Tibial artery (tissue), 4 donors: ENCODE measurements around the gene THOP1.
"Not testable (repeated sequence)": the region's sequence is repeated elsewhere in the genome, so short reads cannot be mapped to it uniquely, and the experiment has no call there.

Experiments used
- DNase-seq, 2 donors: peaks; one replicate each; pipeline ENCODE4 v3.0.0-alpha.2; 2019
- H3K27ac ChIP-seq, 2 donors: fragments of 200-600 bp; sonication (generic) in 1 of 2; 1 replicate in 1 of 2; 2 replicates in 1 of 2; pipeline ENCODE4 v1.5.1; 2018 to 2019; ENCODE audit warnings: mild to moderate bottlenecking in 1 of 2
- H3K27me3 ChIP-seq, 2 donors: fragments of 200-600 bp; sonication (generic) in 1 of 2; one replicate each; pipeline versions ENCODE4 v1.5.1 to v1.6.0; 2016 to 2019
- H3K36me3 ChIP-seq, 3 donors: fragments of 200-600 bp; sonication (generic) in 2 of 3; one replicate each; pipeline ENCODE4 v1.5.1; 2016 to 2019; ENCODE audit warnings: mild to moderate bottlenecking in 2 of 3
- H3K4me1 ChIP-seq, 4 donors: fragments of 200-600 bp; sonication (generic) in 2 of 4; 1 replicate in 3 of 4; 2 replicates in 1 of 4; pipeline ENCODE4 v1.5.1; 2016 to 2019
- H3K4me3 ChIP-seq, 2 donors: fragments of 200-600 bp; sonication (generic) in 1 of 2; 1 replicate in 1 of 2; 2 replicates in 1 of 2; pipeline ENCODE4 v1.5.1; 2018 to 2019; ENCODE audit warnings: mild to moderate bottlenecking in 2 of 2
- H3K9me3 ChIP-seq, 3 donors: fragments of 200-600 bp; sonication (generic) in 1 of 3; one replicate each; pipeline ENCODE4 v1.5.1; 2016 to 2019
- intact Hi-C: fragments of 100-400 bp; cut with DNase I; formaldehyde crosslinking; loops from one replicate; pipeline ENCODE4 v1.15.0; 2023; ENCODE audit warnings: low total_unique reads
- TF ChIP-seq, protein P1 (sequence below), 2 experiments: fragments of 200-600 bp in 1 of 2; fragments of 450-650 bp in 1 of 2; IDR thresholded peaks; one replicate each; pipeline ENCODE4 v1.5.1; 2017 to 2019; ENCODE audit warnings: antibody characterized with exemption in 2 of 2, mild to moderate bottlenecking in 1 of 2, moderate library complexity in 1 of 2

The THOP1 gene

DNA sequence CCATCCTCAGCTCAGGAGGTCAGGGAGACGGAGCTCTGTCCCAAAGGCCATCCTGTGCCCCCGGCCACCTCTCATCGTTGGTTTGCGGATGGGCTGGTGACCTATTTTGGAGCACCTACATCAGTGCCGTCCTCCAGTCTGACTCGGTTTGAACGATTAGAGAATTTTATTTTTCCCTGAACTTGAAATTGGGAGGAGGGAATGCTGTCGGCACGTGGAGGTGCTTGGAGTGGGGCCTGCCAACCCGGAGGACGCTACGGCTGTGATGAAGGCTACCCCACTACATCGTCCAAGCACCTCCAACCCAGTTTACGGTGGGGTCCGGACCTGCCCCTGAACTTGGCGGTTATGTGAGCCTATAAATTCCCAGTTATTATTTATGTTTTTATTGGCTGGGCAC, 31.3 kb downstream of the THOP1 start:
- Histone ChIP-seq H3K4me3 (no peak overlapping the region), H3K36me3 (peaks cover 0 to 31% (median 11%) of the 10 kb centered on the region in 3 donors), H3K9me3 (no peaks in the 10 kb centered on the region), H3K27me3 (no peaks in the 10 kb centered on the region), H3K4me1 (peaks cover 0 to 17% (median 7%) of the 10 kb centered on the region in 4 donors), H3K27ac (no peak overlapping the region)
- intact Hi-C loops, result no loop called here
- TF ChIP-seq, protein P1, sequence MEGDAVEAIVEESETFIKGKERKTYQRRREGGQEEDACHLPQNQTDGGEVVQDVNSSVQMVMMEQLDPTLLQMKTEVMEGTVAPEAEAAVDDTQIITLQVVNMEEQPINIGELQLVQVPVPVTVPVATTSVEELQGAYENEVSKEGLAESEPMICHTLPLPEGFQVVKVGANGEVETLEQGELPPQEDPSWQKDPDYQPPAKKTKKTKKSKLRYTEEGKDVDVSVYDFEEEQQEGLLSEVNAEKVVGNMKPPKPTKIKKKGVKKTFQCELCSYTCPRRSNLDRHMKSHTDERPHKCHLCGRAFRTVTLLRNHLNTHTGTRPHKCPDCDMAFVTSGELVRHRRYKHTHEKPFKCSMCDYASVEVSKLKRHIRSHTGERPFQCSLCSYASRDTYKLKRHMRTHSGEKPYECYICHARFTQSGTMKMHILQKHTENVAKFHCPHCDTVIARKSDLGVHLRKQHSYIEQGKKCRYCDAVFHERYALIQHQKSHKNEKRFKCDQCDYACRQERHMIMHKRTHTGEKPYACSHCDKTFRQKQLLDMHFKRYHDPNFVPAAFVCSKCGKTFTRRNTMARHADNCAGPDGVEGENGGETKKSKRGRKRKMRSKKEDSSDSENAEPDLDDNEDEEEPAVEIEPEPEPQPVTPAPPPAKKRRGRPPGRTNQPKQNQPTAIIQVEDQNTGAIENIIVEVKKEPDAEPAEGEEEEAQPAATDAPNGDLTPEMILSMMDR (IDR thresholded peaks at IDR 0.05), result no peak
- DNase-seq, result no peak

DNA sequence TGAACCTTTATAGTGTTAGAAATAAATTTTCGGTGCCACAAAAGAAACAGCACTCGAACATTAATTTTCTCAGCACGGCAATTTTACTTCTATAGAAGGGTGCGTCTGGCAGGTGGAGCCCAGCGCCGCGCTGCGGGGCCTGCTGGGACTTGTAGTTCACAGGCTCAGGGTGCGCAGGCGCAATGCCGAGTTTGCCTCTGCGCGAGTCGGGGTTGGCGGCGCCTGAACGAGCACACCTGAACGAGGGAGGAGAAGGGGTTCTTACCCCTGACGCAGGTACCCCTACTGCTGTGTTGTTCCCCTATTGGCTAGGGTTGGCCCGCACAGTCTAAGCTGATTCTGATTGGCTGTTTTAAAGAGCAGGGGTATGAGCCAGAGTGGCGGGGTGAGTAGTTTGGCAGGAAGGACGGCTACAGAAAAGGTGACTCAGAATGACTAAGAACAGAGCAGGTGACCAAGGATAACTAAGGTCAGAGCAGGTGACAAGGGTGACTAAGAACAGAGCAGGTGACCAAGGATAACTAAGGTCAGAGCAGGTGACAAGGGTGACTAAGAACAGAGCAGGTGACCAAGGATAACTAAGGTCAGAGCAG, 32.0 kb downstream of the THOP1 start:
- peaks cover 0 to 24% (median 8%) of the 10 kb centered on the region in 3 donors for H3K36me3 ChIP-seq
- DNase-seq, intact Hi-C loops, H3K9me3 ChIP-seq, H3K27me3 ChIP-seq, H3K4me3 ChIP-seq, H3K27ac ChIP-seq: not testable (repeated sequence)
- peaks cover 0 to 17% (median 7%) of the 10 kb centered on the region in 4 donors for H3K4me1 ChIP-seq

DNA sequence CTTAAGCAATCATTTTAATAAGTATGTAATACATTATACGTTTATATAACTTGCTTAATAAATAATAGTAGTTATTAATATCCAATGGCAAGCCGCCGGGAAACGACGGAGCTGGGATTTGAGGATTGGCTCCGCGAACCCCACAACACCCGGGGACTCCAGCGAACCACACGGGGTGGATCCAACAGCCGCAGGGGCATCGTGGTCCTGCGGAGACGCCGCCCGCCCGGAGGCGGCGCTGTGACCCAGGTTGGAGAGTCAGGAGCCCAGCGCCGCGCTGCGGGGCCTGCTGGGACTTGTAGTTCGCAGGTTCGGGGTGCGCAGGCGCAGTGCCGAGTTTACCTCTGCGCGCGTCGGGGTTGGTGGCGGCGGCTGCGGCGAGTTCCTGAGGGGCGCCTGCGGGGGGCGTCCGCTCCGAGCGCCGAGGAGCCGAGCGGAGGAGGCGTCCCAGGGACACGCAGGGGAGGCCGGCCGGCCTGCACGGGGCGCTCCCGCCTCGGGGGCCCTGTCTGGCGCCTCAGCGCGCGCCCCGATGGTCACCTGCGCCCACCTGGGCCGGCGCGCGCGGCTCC, 34.3 kb downstream of the THOP1 start, which contains the start of gene ZNF554:
Gene ZNF554 (plus strand): TSS at position 329 of the 572 bp plus-strand sequence. CDS start 204 bp downstream, at position 533.
- Histone ChIP-seq H3K4me3 (peak within 1 kb of the TSS; percentile 83 to 95), H3K36me3 (peaks cover 4 to 24% (median 9%) of the 10 kb centered on the region in 3 donors), H3K9me3 (no peaks in the 10 kb centered on the region), H3K27me3 (no peaks in the 10 kb centered on the region), H3K4me1 (peaks cover 0 to 17% (median 7%) of the 10 kb centered on the region in 4 donors), H3K27ac (peak within 1 kb of the TSS; percentile 59 to 79)
- intact Hi-C loops, result no loop called here
- TF ChIP-seq, protein P1 (IDR thresholded peaks at IDR 0.05), result peak; percentile 98
- peak; percentile 97 for DNase-seq

DNA sequence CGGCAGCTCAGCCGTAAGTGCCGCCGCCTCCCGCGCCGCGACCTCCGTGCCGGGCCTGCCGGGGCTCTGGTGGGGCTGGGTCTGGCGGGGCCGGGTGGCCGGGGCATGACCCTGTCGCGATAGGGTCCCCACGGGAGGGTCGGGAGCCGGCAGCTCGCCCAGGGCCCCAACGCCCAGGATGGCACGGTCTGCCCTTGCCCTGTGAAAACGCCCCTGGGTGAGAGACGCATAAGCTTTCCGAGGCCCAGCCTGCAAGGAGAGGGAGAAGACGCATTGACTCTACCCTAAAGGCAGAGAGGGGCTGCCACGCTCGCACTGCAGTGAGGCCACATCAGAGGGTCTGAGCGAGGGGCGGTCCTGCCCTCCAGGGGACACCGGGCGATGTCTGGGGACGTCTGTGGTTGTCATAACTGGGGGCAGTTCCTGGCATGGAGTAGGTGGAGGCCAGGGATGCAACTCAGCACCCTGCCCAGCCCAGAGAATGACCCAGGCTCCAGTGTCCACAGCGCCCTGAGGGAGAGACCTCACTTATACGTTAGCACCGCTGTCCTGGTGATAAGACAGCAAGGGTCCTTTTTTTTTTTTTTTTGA, 34.9 kb downstream of the THOP1 start:
- H3K4me1 ChIP-seq, result peaks cover 0 to 17% (median 7%) of the 10 kb centered on the region in 4 donors
- H3K27ac ChIP-seq, result peak overlapping the region; percentile 59 to 79
- no peaks in the 10 kb centered on the region for H3K9me3 ChIP-seq
- peaks cover 4 to 24% (median 9%) of the 10 kb centered on the region in 3 donors for H3K36me3 ChIP-seq
- H3K4me3 ChIP-seq, result peak overlapping the region; percentile 83 to 95
- no peak for DNase-seq
- intact Hi-C loops, result no loop called here
- TF ChIP-seq, protein P1 (IDR thresholded peaks at IDR 0.05), result no peak
- no peaks in the 10 kb centered on the region for H3K27me3 ChIP-seq

DNA sequence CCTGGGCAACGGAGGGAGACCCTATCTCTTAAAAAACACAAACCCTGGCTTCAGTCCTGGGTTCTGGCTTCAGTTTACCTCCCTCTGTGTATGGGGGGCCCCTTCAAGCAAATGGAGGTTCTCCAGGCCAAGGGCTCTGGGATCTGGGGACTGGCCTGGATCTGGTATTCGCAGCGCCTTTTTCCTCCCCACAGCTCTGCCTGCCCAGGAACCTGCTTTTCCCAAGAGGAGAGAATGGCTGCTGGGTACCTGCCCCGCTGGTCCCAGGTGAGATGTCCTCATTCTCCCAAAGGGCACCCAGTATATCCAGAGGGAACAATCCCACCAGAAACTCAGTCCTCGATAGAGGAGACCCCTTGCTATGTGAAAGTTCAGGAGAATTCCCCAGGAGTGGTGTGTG, 37.5 kb downstream of the THOP1 start:
- Histone ChIP-seq H3K36me3 (peaks cover 10 to 44% (median 24%) of the 10 kb centered on the region in 3 donors), H3K27me3 (no peaks in the 10 kb centered on the region), H3K4me1 (peaks cover 0 to 17% (median 7%) of the 10 kb centered on the region in 4 donors), H3K9me3 (no peaks in the 10 kb centered on the region), H3K27ac (no peak overlapping the region), H3K4me3 (no peak overlapping the region)
- intact Hi-C loops, result no loop called here
- DNase-seq, result no peak
- TF ChIP-seq, protein P1 (IDR thresholded peaks at IDR 0.05), result no peak

DNA sequence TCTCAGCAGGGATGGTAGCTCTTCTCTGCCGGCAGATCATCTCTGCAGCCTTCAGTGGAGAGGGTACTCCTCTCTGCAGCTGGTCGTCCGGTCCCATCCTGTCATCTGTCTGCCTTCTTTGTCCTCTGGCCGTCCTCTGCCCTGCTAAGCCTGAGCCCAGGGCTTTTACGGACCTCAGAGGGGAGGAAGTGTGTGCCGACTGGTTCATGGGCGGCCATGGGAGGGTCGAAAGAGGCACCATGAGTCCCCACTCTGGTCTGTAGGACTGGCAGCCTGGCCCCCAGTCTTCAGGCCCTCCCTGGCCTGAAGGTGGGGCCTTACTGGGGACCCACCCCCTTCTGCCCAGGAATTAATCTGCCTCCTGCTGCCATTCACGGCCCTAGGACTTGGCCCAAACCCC, 38.3 kb downstream of the THOP1 start:
- no peak for DNase-seq
- intact Hi-C loops, result no loop called here
- TF ChIP-seq, protein P1 (IDR thresholded peaks at IDR 0.05), result no peak
- H3K27me3 ChIP-seq, result no peaks in the 10 kb centered on the region
- H3K4me3 ChIP-seq, result no peak overlapping the region
- H3K9me3 ChIP-seq, result peaks cover 0 to under 1% (median 0%) of the 10 kb centered on the region in 3 donors
- H3K36me3 ChIP-seq, result peaks cover 16 to 52% (median 32%) of the 10 kb centered on the region in 3 donors
- no peak overlapping the region for H3K27ac ChIP-seq
- H3K4me1 ChIP-seq, result peaks cover 0 to 17% (median 7%) of the 10 kb centered on the region in 4 donors
